ENCODE data around the gene ITSN1.

Gene ITSN1

DNA sequence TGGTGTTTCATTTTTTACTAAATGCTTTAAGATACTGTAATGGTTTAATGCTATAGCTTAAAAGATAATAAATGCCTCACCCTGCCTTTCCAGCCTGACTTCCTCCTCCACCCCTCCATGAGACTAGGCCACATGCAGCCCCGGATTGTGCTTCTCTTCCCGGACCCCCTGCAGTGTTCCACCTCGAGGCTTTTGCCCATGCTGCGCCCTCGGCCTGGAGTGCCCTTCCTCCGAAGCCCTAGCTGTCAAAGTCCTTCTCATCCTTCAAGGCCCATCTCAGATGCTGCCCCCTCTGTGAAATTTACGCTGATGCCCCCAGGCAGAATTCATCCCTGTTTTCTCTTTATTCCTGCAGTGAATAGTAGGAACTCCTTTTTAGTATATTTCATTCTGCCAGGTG, 174.8 kb downstream of the ITSN1 start:
- DNase-seq = no peak

DNA sequence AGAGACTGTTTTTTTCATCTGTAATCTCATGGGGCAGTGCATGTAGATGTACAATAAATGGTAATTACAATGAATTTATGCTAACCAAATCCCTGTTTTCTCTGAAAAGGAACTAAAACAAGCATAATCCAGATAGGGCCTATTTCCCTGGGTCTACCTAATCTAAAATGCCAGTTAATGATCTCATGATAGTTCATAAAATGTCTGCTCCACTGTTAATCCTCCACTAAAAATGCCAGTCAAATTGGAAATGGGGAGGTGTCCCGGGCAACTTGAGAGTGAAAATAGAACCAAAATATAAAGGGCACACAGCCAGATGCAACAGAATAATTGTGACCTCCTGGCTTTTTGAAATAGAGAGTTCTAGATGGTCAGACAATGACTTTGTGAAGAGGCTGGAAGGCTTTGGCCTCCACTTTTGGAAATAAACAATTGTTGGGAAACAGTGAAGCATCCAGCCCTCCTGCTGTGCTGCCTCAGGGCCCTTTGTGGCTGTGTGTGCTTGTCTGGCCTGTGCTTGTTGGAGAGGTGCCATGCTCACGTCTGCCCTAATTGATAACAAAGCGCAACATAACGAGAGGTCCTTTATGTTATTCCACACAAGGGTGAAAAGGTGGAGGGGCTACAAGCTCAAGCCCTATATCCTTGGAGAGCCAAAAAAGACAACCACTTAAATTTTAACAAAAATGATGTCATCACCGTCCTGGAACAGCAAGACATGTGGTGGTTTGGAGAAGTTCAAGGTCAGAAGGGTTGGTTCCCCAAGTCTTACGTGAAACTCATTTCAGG, 175.6 kb downstream of the ITSN1 start:
- no peak for DNase-seq

DNA sequence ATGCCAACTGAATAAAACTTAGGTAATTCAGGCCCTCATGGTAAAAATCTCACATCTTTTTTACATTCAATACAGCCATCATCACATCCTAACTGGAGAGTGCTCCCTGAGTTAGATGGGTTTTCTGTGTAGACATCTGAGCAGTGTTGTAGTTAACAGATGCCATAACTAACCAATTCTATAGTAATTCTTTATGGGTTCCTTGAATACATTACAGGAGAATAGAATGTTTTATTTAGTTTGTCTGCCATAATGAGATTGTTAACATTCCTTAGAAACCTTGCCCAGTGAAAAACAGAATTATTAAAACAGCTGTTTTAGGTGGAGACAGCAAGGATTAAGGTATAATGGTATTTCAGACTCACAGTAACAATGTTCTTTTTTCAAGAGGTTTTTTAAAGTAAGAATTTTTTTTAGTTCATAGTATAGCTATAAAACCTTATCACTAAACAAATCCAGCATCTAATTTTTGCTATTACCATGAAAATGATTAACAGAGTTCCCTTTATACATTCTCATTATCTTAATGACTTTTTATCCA, 178.0 kb downstream of the ITSN1 start:
- no peak for DNase-seq

DNA sequence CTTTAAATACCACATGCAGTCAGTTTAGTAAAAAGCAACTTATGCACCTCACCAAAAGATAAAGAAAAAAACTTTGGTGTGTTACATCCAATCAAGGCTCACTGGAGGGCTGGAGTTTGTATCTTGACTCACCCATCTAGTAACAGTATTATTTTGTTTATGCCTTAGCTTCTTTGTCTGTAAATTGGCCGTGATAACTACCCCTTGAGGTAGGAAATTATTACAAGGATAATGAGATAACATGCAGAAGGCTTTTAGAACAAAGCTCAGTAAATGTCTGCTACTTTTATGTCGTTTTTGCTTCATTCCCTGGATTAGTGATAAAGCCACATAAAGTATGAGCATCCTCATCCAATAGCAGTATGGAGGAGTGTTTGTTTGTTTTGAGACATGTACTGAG, 178.5 kb downstream of the ITSN1 start:
- DNase-seq = no peak

DNA sequence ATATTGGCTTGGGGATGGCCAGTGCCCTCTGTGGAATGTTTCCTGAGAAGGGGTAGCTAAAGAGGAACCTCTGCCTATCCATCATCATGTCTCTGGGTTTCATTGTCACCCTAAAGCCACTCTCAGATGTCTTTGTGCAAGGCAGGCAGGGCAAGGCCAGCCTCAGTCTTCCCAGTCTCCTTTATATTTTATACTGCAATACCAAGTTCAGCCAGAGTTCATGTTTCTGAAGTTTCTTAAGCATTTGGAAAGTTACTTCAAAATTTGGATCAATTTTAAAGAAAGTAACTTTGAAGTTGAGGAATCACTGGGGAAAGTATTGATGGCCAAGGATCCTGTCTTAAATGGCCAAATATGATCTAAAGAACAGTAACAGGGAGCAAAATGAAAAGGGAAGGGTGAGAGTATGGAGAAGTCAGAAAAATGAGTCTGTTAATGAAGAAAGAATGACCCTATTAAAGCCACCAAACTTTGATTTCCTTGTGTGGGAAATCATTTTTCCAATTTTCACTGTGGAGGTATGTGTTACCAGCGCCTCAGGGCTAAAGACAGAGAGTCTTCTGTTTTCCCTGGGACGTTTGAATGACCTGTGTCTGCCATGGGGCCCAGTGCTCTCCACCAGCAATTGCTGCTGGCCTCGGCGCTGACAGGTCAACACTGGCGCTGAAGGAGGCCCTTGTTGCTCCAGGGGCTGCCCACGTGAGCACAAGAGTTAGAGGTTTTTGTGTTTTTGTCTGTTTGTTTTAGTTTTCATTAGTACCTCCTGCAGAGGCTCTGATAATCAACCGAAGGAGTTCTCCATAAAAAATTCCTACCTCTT, 179.4 kb downstream of the ITSN1 start:
- no peak for DNase-seq

DNA sequence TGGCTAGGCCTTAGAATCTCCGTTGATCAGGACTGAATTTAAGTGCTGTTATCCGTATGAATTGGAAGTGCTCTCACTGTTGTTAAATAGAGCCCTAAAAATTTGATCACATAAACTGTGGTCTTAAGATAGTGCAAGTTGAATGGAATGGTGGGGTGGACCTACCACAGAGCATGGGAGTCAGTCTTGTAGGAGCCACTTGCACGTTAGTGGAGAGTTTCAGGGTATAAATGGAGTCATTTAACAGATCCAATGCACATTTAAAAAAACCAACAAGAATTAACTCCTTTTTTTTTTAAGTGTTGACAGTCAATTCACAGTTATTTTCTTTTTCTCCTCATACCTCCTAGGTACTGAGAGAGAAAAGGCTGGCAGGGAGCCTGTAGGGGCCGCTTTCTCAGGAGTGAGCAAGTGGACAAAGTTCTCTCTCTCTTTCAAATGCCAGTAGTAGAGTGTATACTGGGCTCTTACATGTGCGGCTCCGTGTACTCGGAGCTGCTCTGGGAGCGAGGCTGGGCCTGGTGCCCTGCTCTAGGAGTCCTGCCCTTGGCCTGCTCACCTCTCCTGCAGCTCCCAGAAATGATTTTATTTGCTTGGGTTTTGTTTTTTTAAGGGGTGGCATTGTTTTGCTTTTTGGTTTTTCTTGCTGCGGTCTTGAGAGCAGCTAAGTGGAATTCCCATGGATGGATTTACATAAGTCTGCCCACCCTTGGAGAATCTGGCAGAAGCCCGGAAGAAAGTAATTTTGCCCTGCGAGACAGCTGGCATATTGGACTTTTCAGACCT, 182.0 kb downstream of the ITSN1 start:
- DNase-seq = no peak

DNA sequence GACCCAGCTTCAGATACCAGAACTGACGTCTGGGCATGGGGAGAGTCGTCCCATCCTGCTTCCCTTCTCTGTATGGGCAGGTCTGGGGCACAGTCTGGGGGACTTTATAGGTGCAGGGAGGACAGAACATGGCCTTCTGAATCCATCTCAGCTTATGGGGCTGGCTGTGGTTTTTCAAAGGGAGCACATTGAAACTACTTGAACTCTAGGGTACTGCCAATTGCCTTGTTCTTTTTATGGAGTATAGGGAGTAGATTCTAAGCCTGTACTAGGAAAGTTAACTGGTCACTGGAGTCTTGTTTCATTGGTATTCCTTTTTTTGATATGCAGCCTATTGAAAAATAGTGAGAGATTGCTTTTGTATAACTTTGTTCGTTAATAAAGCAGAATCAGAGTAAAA, 183.1 kb downstream of the ITSN1 start:
- no peak for DNase-seq

DNA sequence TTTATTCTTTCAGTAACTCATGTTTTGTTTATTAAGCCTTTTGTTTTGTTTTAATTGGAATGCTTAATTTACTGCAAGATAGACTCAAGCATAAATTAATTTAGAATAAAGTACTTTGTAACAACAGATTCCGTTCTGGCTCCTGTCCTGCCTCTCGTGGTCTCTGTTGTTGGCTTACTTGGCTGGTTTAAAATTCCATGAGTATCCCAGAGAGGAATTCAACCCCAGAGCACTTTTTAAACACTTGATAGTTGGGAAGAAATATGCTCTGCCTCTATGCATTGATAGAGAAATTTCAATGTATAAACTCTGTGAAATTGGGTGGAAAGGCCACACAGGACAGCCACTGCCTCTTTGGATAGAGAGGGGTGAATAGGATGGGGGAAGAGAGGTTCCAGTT, 183.6 kb downstream of the ITSN1 start:
- DNase-seq = no peak

DNA sequence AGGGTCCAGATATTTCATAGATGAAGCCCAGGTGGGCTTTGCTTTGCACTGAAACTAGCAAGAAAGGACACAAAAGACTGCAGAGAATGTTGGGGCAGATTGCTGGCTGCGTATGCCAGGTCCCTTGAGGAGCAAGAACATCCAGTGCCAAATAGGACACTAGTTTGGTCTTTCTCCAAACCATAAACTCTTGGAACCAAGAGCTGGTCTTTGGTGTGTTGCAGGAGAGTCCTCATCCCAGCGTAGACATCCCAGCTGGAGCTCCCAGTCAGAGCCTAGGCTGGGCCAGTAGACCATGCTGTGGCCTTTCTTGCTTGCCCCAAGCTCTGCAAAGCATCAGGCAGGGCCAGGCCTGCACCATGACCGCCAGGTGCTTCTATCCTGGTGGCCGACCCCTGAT, 185.8 kb downstream of the ITSN1 start:
- DNase-seq = no peak

DNA sequence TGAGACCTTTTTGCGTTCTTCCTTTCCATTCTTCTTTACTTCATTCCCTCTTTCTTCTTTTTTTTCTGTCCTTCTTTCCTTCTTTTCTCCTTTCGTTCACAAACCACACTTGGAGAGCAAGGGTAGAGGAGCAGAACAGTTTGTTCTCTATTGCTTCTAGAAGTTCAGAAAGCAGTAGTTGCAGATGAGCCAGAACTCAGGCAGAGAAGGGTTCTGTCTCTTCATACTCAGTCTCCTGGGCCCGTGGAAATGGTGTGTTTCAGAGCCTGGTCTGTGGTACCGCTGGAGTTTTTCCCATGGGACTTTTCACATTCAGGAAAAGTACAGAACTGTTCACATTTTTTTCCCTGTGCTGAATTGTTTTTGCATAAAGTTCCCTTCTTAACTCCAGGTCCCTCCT, 186.3 kb downstream of the ITSN1 start:
- DNase-seq = no peak

DNA sequence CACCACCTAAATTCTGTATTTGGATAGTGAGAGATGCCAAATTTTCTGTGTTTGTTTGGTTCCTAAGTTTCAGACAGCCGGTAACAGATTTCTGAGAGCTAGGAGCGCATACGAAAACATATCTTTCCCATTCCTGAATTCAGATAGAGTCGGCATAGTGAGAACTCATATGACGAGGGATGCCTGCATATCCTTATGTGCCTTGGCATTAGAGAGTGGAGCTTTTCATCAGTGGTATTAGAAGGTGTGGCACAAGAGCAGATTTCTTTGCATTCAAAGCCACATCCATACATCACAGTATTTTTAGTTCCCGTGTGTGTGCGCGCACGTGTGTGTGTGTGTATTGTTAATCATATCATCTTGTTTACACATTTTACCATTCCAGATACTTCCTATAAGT, 187.5 kb downstream of the ITSN1 start:
- DNase-seq = no peak

DNA sequence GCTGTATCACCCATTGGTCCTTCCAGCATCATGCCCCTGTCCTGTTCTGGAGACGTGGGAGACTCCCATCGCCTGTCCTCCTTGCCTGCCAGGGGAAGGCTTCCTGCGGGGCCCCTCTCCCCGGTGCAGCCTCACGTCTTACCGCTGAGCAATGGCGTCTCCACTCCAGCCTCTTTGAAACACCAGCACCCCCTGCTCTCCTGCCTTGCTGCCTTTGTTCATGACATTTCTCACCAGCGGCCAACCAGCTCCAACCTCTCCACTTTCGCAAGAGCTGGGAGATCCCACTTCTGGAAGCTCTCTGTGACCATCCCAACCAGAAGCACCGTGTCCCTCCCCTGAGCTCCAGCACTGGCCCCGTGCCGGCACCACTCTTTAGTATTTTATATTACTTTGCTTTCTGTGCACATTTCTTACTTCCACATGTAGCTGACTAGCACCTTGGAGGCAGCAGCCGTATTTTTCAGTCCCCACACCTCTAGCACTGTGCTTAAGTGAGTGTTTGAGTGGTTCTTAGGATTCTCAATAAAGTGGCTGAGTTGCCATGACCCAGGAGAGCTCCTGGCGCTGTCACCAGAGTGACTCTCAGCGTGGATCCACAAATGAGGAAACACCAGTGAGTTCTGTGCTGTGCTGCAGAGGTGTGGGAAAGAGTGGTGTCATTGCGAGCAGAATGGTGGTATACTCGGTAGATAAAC, 189.8 kb downstream of the ITSN1 start:
- DNase-seq = no peak

DNA sequence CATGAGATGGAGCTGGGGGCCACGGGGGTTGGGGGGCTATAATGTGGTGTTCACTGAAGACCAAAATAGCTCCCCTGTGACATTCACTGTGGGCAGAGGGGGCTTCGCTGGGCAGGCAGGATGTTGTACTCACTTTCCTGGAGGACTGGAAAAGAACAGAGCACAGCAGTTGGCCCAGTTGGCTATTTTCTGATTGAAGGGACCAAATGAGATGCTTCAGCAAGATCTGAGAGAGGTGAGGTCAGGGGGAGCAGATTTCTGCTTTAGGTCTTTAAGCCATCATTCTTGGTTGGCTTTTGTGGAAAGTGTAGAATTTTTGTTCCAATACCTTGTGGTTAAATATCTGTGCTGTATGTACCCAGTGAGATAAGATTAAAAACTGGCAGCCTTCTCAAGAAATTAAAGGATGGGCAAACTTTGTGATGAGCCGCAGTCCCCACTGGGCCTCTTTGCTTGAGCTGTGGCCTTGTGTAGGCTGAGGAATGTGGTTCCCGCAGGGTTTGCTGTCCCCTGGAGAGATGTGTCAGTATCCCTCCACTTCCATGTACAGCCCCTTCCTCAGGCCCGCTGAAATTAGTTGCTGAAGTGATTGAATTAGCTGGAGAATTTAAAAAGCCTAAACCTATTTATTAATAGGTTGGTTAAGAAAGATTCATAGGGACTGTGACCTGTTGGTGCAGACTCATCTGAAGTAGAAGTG, 192.7 kb downstream of the ITSN1 start:
- DNase-seq = no peak

DNA sequence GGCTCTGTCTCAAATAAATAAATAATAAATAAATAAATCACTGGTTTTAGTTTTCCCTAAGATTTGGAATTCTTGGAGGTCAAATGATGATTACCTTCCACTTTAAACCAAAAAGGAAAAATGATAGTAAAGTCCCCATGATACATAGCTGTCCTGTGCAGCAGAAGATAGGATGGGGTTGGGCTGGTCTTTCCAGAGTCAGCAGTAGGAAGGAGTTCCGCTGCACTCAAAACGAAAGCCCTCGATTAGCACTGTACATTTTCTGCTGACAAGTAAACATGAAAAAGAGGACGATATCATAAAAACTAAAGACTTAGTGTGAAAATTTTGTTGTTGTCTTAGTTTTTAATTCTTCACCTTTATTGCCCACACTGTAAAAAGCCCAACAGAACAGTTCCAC, 193.6 kb downstream of the ITSN1 start:
- no peak for DNase-seq

DNA sequence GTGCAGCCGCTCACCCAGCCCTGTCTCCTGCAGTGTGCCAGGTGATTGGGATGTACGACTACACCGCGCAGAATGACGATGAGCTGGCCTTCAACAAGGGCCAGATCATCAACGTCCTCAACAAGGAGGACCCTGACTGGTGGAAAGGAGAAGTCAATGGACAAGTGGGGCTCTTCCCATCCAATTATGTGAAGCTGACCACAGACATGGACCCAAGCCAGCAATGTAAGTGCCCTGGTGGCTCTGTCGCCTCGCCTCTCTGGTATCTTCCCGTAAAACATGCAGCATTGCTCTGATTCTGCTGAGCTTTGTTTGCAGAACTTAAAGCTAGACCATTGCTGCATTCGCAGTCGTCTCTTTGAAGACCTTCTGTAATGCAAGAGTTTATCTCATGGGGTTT, 194.1 kb downstream of the ITSN1 start:
- no peak for DNase-seq

DNA sequence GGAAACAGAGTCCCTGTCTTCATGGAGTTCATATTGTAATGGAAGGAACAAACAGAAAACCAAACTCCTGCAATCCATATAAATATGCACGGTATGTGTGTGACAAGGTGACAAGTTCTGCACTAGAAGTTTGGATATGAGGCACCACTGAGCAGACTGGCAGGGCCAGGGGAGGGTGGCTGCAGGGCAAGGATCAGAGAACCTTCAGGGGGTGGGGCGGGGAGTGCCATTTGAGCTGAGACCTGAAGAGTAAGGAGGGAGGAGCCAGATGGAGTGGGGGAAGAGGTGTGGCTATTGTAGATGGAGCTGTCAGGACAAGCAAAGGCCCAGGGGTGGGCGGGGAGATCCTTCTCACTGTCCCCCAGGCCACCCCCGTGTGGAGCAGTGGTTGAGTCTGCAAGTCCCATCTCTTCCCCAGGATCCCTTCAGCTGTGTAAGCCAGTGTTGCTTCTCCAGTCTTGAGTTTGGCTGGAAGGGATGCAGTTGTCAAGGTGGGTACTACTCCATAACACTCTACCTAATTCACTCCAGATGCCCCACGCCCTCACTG, 196.9 kb downstream of the ITSN1 start:
- DNase-seq = no peak

DNA sequence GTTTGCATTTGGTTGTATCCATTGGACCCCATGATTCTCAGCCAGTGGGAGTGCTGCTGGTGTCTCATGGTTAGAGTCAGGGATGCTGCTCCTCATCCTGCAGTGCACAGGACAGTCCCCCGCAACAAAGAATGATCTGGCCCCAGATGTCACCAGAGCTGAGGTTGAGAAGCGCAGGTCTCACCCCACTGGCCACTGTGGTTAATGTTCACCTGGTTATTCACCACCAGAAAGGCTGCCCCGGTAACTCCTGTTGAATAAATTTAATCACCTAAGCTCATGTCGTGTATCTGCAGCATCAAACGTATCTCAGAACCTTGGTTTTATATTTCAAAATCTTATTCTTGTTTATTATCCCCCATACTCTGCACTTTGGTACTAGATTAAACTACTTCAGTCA, 197.5 kb downstream of the ITSN1 start:
- DNase-seq = no peak

DNA sequence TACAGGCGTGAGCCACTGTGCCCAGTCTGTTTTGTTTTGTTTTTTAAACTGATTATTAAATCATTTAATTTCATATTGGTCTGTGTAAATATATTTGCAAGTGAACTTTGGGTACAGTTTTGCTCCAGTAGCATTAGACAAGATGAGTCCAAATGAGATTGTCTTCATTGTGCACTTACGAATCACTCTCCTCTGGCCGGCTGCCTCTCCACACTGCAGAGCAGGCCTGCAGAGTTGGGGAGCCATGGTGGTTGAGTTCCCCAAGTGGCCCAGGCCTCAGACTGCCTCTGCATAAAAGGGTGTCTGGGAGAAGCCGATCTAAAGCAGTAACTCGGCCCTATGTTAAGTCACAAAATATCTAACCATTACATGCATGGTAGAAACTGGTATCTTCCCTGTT, 198.5 kb downstream of the ITSN1 start:
- DNase-seq = no peak

DNA sequence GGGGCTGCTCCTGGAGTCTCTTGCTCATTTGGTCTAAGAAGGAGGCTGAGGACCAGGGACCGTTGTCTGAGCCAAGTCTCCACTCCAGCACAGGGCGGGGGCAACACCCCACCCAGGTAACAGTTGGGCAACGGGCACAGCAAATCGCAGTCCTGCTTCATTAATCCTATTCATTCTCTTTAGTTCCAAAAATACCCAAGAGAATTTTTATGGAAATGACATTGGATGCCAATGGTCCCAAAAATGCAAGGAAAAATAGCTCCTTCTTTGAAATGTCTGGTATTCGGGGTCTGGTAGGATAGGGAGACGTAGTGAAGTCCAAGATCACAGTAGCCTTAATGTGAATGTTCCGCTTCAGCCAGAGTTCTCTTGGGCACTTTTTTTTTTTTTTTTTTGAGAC, 199.3 kb downstream of the ITSN1 start:
- no peak for DNase-seq

DNA sequence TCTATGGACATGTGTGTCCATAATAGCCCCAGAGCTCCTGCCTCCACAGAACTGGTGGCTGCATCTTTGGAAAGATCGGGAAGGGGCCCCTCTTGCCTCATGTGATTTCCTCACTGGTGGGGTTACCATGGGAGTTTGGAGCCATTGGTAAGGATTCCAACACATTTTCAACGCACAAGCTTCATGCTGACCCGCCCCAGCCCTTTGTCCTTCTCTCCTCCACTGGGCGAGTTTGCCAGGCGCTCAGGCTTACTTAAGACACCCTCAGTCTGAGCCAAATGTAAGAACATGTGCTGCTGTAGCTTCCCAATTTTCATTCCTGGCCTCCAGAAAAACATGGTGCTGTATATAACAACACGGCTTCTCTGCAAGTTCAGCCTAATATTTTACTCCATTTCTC, 200.9 kb downstream of the ITSN1 start:
- DNase-seq = no peak

DNA sequence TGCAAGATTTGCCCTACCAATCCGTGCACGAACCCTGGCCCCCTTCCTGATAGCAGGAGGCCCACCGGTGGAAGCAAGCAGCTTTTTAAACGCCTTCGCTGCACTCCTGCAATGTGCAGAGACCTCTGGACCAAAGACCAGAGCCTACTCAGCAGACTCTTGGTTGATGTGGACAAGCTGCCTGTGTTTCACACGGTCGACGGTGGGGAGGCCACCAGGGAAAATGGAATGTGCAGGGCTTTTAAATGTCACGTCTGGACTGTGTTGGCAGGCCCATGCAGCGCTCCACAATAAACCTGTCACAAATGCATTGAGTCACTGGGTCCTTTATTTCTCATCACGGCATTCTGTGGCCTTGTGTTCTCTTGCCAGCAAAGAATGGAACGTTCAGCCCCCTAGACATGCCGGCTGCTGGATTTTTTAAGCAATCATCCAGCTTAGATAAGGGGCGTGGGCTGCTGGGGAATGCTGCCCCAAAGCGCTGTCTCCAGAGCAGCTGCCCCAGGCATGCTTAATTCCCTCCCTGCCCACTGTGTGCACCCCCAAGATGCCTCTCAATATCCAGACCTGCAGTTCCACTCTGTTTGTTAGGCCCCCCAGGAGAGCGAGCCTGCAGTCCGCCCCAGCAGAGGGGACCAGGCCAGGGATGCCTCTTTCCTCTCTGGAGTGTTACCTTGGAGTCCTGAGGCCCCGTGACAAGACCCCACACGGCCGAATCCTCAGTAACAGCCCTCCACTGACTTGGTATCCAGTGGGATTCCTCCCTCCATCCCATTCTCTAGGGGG, 202.0 kb downstream of the ITSN1 start:
- no peak for DNase-seq

All from SIG-M5 (cell line).